ENCODE data around the gene HSPA9.

HSPA9 gene

DNA sequence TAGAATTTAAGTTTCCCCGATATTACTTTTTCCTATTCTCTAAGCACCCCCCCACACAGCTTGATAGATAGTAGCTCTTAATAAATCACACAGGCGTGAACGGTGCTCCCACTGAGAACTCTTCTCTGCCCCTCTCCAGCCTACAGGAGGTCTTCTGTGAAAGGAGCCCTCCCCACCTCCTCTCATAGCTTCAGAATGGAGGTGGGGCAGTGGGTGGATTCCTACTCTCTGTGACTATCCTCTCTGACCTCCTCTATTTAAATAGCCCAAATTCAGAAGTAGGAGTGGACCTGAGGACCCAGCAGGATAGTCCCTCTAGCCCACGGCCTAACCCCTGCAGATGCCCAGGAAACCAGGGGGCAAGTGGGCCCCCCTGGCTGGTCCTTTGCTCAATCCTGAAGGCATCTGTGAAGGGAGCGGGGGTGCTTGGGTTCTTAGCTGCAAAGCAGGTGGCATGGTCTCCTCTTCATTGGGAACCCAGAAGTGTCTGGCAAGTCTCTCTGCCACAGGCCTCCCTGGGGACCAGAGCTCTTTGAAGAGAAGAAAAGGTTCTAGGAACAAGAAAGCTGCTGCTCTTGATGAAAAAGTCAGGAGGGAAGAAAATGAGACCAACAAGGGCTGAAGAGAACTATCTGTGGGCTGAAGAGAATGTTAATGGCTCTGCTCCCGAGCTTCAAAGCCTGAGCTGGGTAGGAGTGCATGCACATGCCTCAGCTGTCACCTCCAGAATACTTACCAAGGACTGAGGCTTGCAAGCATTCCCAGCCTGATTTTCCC, 21.1 kb upstream of the HSPA9 start:
- no peaks in the 10 kb centered on the region for H3K27me3 ChIP-seq (ENCODE audit: insufficient read depth, poor library complexity, severe bottlenecking)
- no peak overlapping the region for H3K27ac ChIP-seq (replicated peaks)
- H3K4me3 ChIP-seq (replicated peaks; ENCODE audit: insufficient read depth, low read length): no peak overlapping the region
- TF ChIP-seq SPI1 (IDR thresholded peaks at IDR 0.05; ENCODE audit: borderline replicate concordance, low read depth): no peak
- TF ChIP-seq CTCF (IDR thresholded peaks at IDR 0.05; ENCODE audit: insufficient read depth, low read length): no peak
- TF ChIP-seq POLR2AphosphoS5 (IDR thresholded peaks at IDR 0.05; ENCODE audit: low read depth): no peak
- TF ChIP-seq, protein P1, sequence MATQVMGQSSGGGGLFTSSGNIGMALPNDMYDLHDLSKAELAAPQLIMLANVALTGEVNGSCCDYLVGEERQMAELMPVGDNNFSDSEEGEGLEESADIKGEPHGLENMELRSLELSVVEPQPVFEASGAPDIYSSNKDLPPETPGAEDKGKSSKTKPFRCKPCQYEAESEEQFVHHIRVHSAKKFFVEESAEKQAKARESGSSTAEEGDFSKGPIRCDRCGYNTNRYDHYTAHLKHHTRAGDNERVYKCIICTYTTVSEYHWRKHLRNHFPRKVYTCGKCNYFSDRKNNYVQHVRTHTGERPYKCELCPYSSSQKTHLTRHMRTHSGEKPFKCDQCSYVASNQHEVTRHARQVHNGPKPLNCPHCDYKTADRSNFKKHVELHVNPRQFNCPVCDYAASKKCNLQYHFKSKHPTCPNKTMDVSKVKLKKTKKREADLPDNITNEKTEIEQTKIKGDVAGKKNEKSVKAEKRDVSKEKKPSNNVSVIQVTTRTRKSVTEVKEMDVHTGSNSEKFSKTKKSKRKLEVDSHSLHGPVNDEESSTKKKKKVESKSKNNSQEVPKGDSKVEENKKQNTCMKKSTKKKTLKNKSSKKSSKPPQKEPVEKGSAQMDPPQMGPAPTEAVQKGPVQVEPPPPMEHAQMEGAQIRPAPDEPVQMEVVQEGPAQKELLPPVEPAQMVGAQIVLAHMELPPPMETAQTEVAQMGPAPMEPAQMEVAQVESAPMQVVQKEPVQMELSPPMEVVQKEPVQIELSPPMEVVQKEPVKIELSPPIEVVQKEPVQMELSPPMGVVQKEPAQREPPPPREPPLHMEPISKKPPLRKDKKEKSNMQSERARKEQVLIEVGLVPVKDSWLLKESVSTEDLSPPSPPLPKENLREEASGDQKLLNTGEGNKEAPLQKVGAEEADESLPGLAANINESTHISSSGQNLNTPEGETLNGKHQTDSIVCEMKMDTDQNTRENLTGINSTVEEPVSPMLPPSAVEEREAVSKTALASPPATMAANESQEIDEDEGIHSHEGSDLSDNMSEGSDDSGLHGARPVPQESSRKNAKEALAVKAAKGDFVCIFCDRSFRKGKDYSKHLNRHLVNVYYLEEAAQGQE (IDR thresholded peaks at IDR 0.05; ENCODE audit: insufficient replicate concordance, low read depth): no peak
- TF ChIP-seq GABPA (IDR thresholded peaks at IDR 0.05; ENCODE audit: low read depth): no peak
- DNase-seq (ENCODE audit: low read depth in 1 of 2, low spot score in 1 of 2): no peak

DNA sequence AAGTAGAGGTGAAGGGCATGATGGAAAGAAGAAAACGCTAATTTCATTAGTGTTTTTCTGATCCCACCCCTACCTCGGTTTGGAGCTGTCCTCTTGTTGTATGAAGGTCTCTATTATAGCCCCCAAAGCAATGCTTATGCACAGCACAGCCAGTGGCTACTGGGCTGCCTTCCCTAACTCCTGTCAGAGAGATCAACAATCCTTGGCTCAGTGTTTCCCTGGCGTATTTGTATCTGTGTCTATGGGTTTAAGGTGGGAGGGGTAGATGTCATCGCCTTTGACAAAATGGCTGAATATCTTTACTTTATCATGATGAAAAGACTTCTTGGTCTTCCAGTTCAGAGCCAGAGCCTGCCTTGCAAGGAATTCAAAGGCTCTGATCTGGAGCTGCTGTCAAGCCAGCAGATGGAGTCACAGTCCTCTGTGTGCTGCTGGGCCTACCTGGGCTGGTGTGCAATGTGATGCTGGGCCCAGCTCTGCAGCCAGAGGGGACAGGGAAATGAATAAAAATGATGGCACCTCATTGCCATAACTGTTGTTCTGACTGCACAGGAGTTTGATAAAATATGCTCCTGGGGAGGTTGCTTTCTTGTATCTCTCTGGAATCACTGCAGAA, 20.1 kb upstream of the HSPA9 start:
- no peak for TF ChIP-seq GABPA (IDR thresholded peaks at IDR 0.05; ENCODE audit: low read depth)
- TF ChIP-seq, protein P1 (IDR thresholded peaks at IDR 0.05; ENCODE audit: insufficient replicate concordance, low read depth): no peak
- no peak for TF ChIP-seq CTCF (IDR thresholded peaks at IDR 0.05; ENCODE audit: insufficient read depth, low read length)
- no peak for TF ChIP-seq POLR2AphosphoS5 (IDR thresholded peaks at IDR 0.05; ENCODE audit: low read depth)
- TF ChIP-seq SPI1 (IDR thresholded peaks at IDR 0.05; ENCODE audit: borderline replicate concordance, low read depth): no peak
- DNase-seq (ENCODE audit: low read depth in 1 of 2, low spot score in 1 of 2): no peak
- H3K27ac ChIP-seq (replicated peaks): no peak overlapping the region

GRCh38 chr5:138594305-138595058, 19.3 kb upstream of the HSPA9 start:
- no peak overlapping the region for H3K27ac ChIP-seq (replicated peaks)

More for the DNA sequence above, 20.1 kb upstream of the HSPA9 start:
- Histone ChIP-seq H3K27me3 (ENCODE audit: insufficient read depth, poor library complexity, severe bottlenecking) (no peaks in the 10 kb centered on the region), H3K4me3 (replicated peaks; ENCODE audit: insufficient read depth, low read length) (no peak overlapping the region)

More at GRCh38 chr5:138594305-138595058, 19.3 kb upstream of the HSPA9 start:
- H3K4me3 ChIP-seq (replicated peaks; ENCODE audit: insufficient read depth, low read length): no peak overlapping the region
- no peak for DNase-seq (ENCODE audit: low read depth in 1 of 2, low spot score in 1 of 2)
- no peaks in the 10 kb centered on the region for H3K27me3 ChIP-seq (ENCODE audit: insufficient read depth, poor library complexity, severe bottlenecking)
- TF ChIP-seq GABPA (IDR thresholded peaks at IDR 0.05; ENCODE audit: low read depth) (no peak), CTCF (IDR thresholded peaks at IDR 0.05; ENCODE audit: insufficient read depth, low read length) (no peak), POLR2AphosphoS5 (IDR thresholded peaks at IDR 0.05; ENCODE audit: low read depth) (no peak), SPI1 (IDR thresholded peaks at IDR 0.05; ENCODE audit: borderline replicate concordance, low read depth) (no peak)
- TF ChIP-seq, protein P1 (IDR thresholded peaks at IDR 0.05; ENCODE audit: insufficient replicate concordance, low read depth): no peak

All from HL-60 (cell line).